H1 (cell line): Measurements from ENCODE around the gene ZNF311. TPM values are rescaled to one million over a fixed set of nuclear protein-coding genes. Genes with fewer than 3 reads are reported as not detected.

Experiments used
- CTCF ChIA-PET: fragments of 300-600 bp; sonication (Branson Sonifier 250); formaldehyde crosslinking; loops from one replicate; lab custom pipeline; 2021; ENCODE audit not compliant: partially characterized antibody; lab: Charles Lee
- POLR2A ChIA-PET: fragments of 300-600 bp; sonication (Branson Sonifier 250); formaldehyde crosslinking; loops from one replicate; lab custom pipeline; 2021; ENCODE audit warnings: inconsistent platforms; ENCODE audit not compliant: partially characterized antibody; lab: Charles Lee
- DNase-seq, 2 experiments: peaks; one replicate each; pipeline versions ENCODE4 v3.0.0 to v3.0.0-alpha.2; 2010 to 2022; ENCODE audit warnings: low spot score in 2 of 2, low read depth in 1 of 2, mixed read lengths in 1 of 2
- FAIRE-seq: peaks from 2 replicates; lab custom pipeline; 2011; peaks lifted over from hg19 to GRCh38; lab: Jason Lieb, UNC
- H2AFZ ChIP-seq: 2 replicates; pipeline ENCODE4 v1.8.1; 2012; ENCODE audit warnings: low read length, inconsistent platforms
- H2AK5ac ChIP-seq: 2 replicates; pipeline ENCODE4 v1.6.1; 2013; ENCODE audit warnings: low read depth, low read length
- H2BK120ac ChIP-seq: replicated peaks from 2 replicates; pipeline ENCODE3; 2013; ENCODE audit warnings: low read depth, low read length, inconsistent platforms
- H2BK12ac ChIP-seq: 2 replicates; pipeline ENCODE4 v1.6.1; 2013; ENCODE audit warnings: low read depth, low read length
- H2BK15ac ChIP-seq: 2 replicates; pipeline ENCODE4 v1.6.1; 2013; ENCODE audit warnings: low read length
- H2BK20ac ChIP-seq: 2 replicates; pipeline ENCODE4 v1.6.1; 2013; ENCODE audit warnings: low read length
- H2BK5ac ChIP-seq: 2 replicates; pipeline ENCODE4 v1.6.1; 2013; ENCODE audit warnings: low read depth, low read length
- H3K14ac ChIP-seq: 2 replicates; pipeline ENCODE4 v1.6.1; 2013; ENCODE audit warnings: inconsistent platforms; ENCODE audit not compliant: insufficient read length
- H3K18ac ChIP-seq: 2 replicates; pipeline ENCODE4 v1.6.1; 2013; ENCODE audit warnings: low read length; ENCODE audit errors: extremely low read depth
- H3K23ac ChIP-seq: 2 replicates; pipeline ENCODE4 v1.6.1; 2013; ENCODE audit warnings: inconsistent platforms; ENCODE audit not compliant: insufficient read length
- H3K23me2 ChIP-seq: 2 replicates; pipeline ENCODE4 v1.6.1; 2013; ENCODE audit warnings: low read depth, low read length
- H3K27ac ChIP-seq: 2 replicates; pipeline ENCODE4 v1.6.1; 2011; ENCODE audit warnings: low read depth, low read length, inconsistent platforms
- H3K27me3 ChIP-seq, 4 experiments: replicated peaks in 1 of 4; 1 replicate in 1 of 4; 2 replicates in 3 of 4; pipeline versions ENCODE4 v1.6.1 to v1.8.1; 2011 to 2013; ENCODE audit warnings: low read length in 3 of 4, mild to moderate bottlenecking in 3 of 4, inconsistent platforms in 2 of 4, mixed read lengths in 2 of 4, moderate library complexity in 1 of 4; ENCODE audit not compliant: control insufficient read depth in 3 of 4, insufficient read depth in 3 of 4; ENCODE audit errors: extremely low read depth in 1 of 4
- H3K36me3 ChIP-seq, 4 experiments: 2 replicates each; pipeline versions ENCODE4 v1.6.1 to v1.8.1; 2011 to 2013; ENCODE audit warnings: mild to moderate bottlenecking in 4 of 4, low read length in 3 of 4, moderate library complexity in 2 of 4, control low read depth in 1 of 4, inconsistent platforms in 1 of 4; ENCODE audit not compliant: insufficient read depth in 4 of 4, control insufficient read depth in 2 of 4
- H3K4ac ChIP-seq: replicated peaks from 2 replicates; pipeline ENCODE3; 2013; ENCODE audit warnings: low read length, low read depth, mixed read lengths, inconsistent platforms; ENCODE audit not compliant: insufficient read length
- H3K4me1 ChIP-seq, 4 experiments: replicated peaks in 1 of 4; 1 replicate in 1 of 4; 2 replicates in 3 of 4; pipeline versions ENCODE4 v1.6.1 to v1.8.1; 2011 to 2013; ENCODE audit warnings: low read length in 3 of 4, inconsistent platforms in 2 of 4, mixed read lengths in 1 of 4; ENCODE audit not compliant: insufficient read depth in 4 of 4, control insufficient read depth in 3 of 4
- H3K4me2 ChIP-seq, 2 experiments: 2 replicates each; pipeline versions ENCODE4 v1.6.1 to v1.8.1; 2011 to 2013; ENCODE audit warnings: low read depth in 2 of 2, low read length in 2 of 2, control low read depth in 1 of 2, inconsistent platforms in 1 of 2, mild to moderate bottlenecking in 1 of 2; ENCODE audit not compliant: insufficient read depth in 1 of 2
- H3K4me3 ChIP-seq, 4 experiments: fragments of 200-600, 300-600 bp in 1 of 4; sonication (generic), shearing (Covaris generic), sonication (Bioruptor Twin) in 1 of 4; 2 replicates each; pipeline versions ENCODE4 v1.5.1 to v1.8.1; 2011 to 2016; ENCODE audit warnings: low read length in 4 of 4, low read depth in 3 of 4, control low read depth in 2 of 4, inconsistent platforms in 2 of 4, mild to moderate bottlenecking in 2 of 4, mixed read lengths in 1 of 4, moderate library complexity in 1 of 4; ENCODE audit not compliant: insufficient read depth in 2 of 4; ENCODE audit errors: extremely low read depth in 1 of 4
- H3K56ac ChIP-seq: replicated peaks from 2 replicates; pipeline ENCODE3; 2013; ENCODE audit warnings: low read depth, mild to moderate bottlenecking, mixed read lengths, low read length, inconsistent platforms; ENCODE audit not compliant: insufficient read length
- H3K79me1 ChIP-seq: 2 replicates; pipeline ENCODE4 v1.6.1; 2013; ENCODE audit warnings: low read depth, low read length, control low read depth
- H3K79me2 ChIP-seq, 2 experiments: 2 replicates each; pipeline versions ENCODE4 v1.6.1 to v1.8.1; 2012 to 2013; ENCODE audit warnings: low read length in 2 of 2, mild to moderate bottlenecking in 2 of 2, inconsistent platforms in 1 of 2; ENCODE audit not compliant: insufficient read depth in 2 of 2, control insufficient read depth in 1 of 2
- H3K9ac ChIP-seq, 4 experiments: replicated peaks in 1 of 4; 1 replicate in 1 of 4; 2 replicates in 3 of 4; pipeline versions ENCODE4 v1.6.1 to v1.8.1; 2011 to 2013; ENCODE audit warnings: low read depth in 3 of 4, low read length in 3 of 4, control low read depth in 2 of 4, mild to moderate bottlenecking in 2 of 4, moderate library complexity in 2 of 4, inconsistent platforms in 1 of 4; ENCODE audit errors: extremely low read depth in 1 of 4
- H3K9me3 ChIP-seq, 2 experiments: 2 replicates each; pipeline versions ENCODE4 v1.6.1 to v1.8.1; 2012 to 2013; ENCODE audit warnings: mild to moderate bottlenecking in 2 of 2, moderate library complexity in 2 of 2, control low read depth in 1 of 2, inconsistent platforms in 1 of 2, low read depth in 1 of 2, low read length in 1 of 2, mixed read lengths in 1 of 2; ENCODE audit not compliant: insufficient read depth in 2 of 2
- H4K20me1 ChIP-seq, 2 experiments: replicated peaks in 1 of 2; 2 replicates each; pipeline versions ENCODE3 to v1.8.1; 2011 to 2013; ENCODE audit warnings: inconsistent platforms in 2 of 2, low read length in 2 of 2, mild to moderate bottlenecking in 1 of 2; ENCODE audit not compliant: insufficient read depth in 2 of 2, control insufficient read depth in 1 of 2
- H4K5ac ChIP-seq: 2 replicates; pipeline ENCODE4 v1.6.1; 2013; ENCODE audit warnings: low read length, low read depth, mixed read lengths, inconsistent platforms; ENCODE audit not compliant: insufficient read length
- H4K8ac ChIP-seq: 2 replicates; pipeline ENCODE4 v1.8.0; 2013; ENCODE audit warnings: mild to moderate bottlenecking, moderate library complexity, low read length, inconsistent platforms; ENCODE audit not compliant: insufficient read depth; ENCODE audit errors: extremely low read depth
- H4K91ac ChIP-seq: replicated peaks from 2 replicates; pipeline ENCODE3; 2013; ENCODE audit warnings: low read length, mixed read lengths, inconsistent platforms; ENCODE audit not compliant: insufficient read length
- EP300 ChIP-seq, 2 experiments: IDR thresholded peaks; 1 replicate in 1 of 2; 2 replicates in 1 of 2; pipeline ENCODE4 v1.6.1; 2011 to 2012; ENCODE audit warnings: low read depth in 2 of 2, low read length in 2 of 2, mild to moderate bottlenecking in 2 of 2, borderline replicate concordance in 1 of 2, inconsistent platforms in 1 of 2, moderate library complexity in 1 of 2
- WGBS, 2 experiments: shearing (Covaris generic) in 1 of 2; methylation state at CpG; one replicate each; pipeline versions ENCODE4 v1.1.6 to v1.1.7; 2013 to 2015; ENCODE audit warnings: low lambda C conversion rate in 2 of 2, mixed read lengths in 2 of 2, inconsistent platforms in 1 of 2, low coverage in 1 of 2, missing lambda C conversion rate in 1 of 2; ENCODE audit not compliant: insufficient replicate concordance in 2 of 2, insufficient coverage in 1 of 2, insufficient read length in 1 of 2; ENCODE audit errors: extremely low coverage in 1 of 2, missing lambda C conversion rate in 1 of 2; 5-methylcytosine and 5-hydroxymethylcytosine counted together
- polyA plus RNA-seq, 7 experiments: library from polyadenylated mRNA; depleted of rRNA in 3 of 7; stranded (reverse) in 5 of 7; unstranded in 2 of 7; fragments of >200 nt in 5 of 7; fragments of 200-250 nt in 2 of 7; gene quantifications; 1 replicate in 5 of 7; 2 replicates in 1 of 7; 4 replicates in 1 of 7; pipeline versions ENCODE4 v1.2.1 to v1.2.3, GENCODE V29; 2011 to 2013; ENCODE audit warnings: missing spikeins in 2 of 7, mixed read lengths in 2 of 7
- total RNA-seq: library from RNA; stranded (reverse); fragmentation: NEBNext Ultra II Directional; extraction: Animal tissue kit (Norgen Biotek cat#: 25700); gene quantifications from 2 replicates; pipeline ENCODE4 v1.2.1, GENCODE V29; 2021

The ZNF311 gene
- total and polyA plus RNA-seq, 2 of the 8 experiments (the other 6 are each of a cell fraction or from before 2014, with no cell fraction given): 1.9 to 4.2 TPM

- Histone ChIP-seq H3K27ac (no peak overlapping the region), H2BK5ac (no peak overlapping the region), H4K5ac (no peak overlapping the region), H3K4me1 (peaks cover 0 to 12% (median 2%) of the 10 kb centered on the region in 4 experiments; a peak in 5 of 7 replicates), H3K9me3 (no peaks in the 10 kb centered on the region), H3K79me2 (no peaks in the 10 kb centered on the region), H3K79me1 (no peaks in the 10 kb centered on the region), H3K23ac (no peak overlapping the region), H2BK12ac (no peak overlapping the region), H4K91ac (no peak overlapping the region), H2BK20ac (no peak overlapping the region), H2BK15ac (no peak overlapping the region), H3K14ac (no peak overlapping the region), H2AFZ (peak overlapping the region; percentile 51; the same call in 1 of the 2 replicates), H2BK120ac (no peak overlapping the region), H3K4ac (no peak overlapping the region), H2AK5ac (no peak overlapping the region), H4K8ac (no peak overlapping the region), H3K9ac (peak overlapping the region in 1 of 4 experiments; percentile 55; a peak in 3 of 7 replicates), H3K4me3 (peak overlapping the region; percentile 91 to 100 (median 96)), H3K56ac (no peak overlapping the region), H3K36me3 (no peaks in the 10 kb centered on the region), H4K20me1 (no peaks in the 10 kb centered on the region), H3K4me2 (peak overlapping the region; percentile 65 to 92), H3K23me2 (peaks cover 6% of the 10 kb centered on the region), H3K27me3 (peaks cover 0 to 2% (median 0%) of the 10 kb centered on the region in 4 experiments; a peak in 2 of 7 replicates), H3K18ac (no peak overlapping the region)
- no peak for FAIRE-seq
- DNase-seq: no peak
- ChIA-PET CTCF (interaction anchor here (0.8 to 5.9 kb wide), 4 partner anchors 32 to 102 kb away, joined by 3 to 42 read pairs (median 3); no protein-coding TSS in a partner anchor), POLR2A (no interaction called here)
- 24% methylated on average over 17 of the region's 17 CpGs; no CpG with 5 or more reads in 1 of the 2 experiments for WGBS, 2 experiments
- no peak for TF ChIP-seq EP300 (IDR thresholded peaks at IDR 0.05; ENCODE audit: borderline replicate concordance in 1 of 2, low read depth in 2 of 2, low read length in 2 of 2)
Measured at GRCh38 chr6:28982476-28983266, 22.4 kb downstream of the ZNF311 start.
